Measurements from ENCODE around the gene LMF2. TPM values are rescaled to one million over a fixed set of nuclear protein-coding genes. Genes with fewer than 3 reads are reported as not detected.
"Not testable (repeated sequence)": the region's sequence is repeated elsewhere in the genome, so short reads cannot be mapped to it uniquely, and the experiment has no call there.

Gene LMF2
- polyA plus RNA-seq, 3 donors: 15.0 to 145 (median 16.6) TPM

GRCh38 chr22:50544078-50544745, 36.7 kb upstream of the LMF2 start:
- peak overlapping the region; percentile 73 for H3K9ac ChIP-seq (ENCODE audit: insufficient read depth, low read length, poor library complexity, severe bottlenecking)
- 3% methylated on average over 46 of the region's 52 CpGs for WGBS (ENCODE audit: insufficient coverage)
- DNase-seq: peak; percentile 86 to 89 (median 86)
- peaks cover 13% of the 10 kb centered on the region for H3K79me2 ChIP-seq (ENCODE audit: insufficient read depth, low read length)
- peak overlapping the region; percentile 18 to 73 (median 34) for H3K4me3 ChIP-seq (replicated peaks in 1 of 3; ENCODE audit: low read depth in 2 of 3, low read length in 3 of 3)
- H3K4me1 Mint-ChIP-seq: peaks cover 66% of the 10 kb centered on the region
- H3K36me3 ChIP-seq (replicated peaks in 1 of 2; ENCODE audit: control insufficient read depth in 1 of 2, insufficient read depth in 2 of 2, low read length in 2 of 2): no peaks in the 10 kb centered on the region
- H3K36me3 Mint-ChIP-seq: peaks cover 2 to 5% of the 10 kb centered on the region in 2 donors
- no peaks in the 10 kb centered on the region for H3K9me3 ChIP-seq (replicated peaks in 1 of 2; ENCODE audit: control insufficient read depth in 1 of 2, insufficient read depth in 1 of 2, low read length in 2 of 2)
- H3K27ac ChIP-seq (ENCODE audit: low read depth in 1 of 2, low read length in 2 of 2): peak overlapping the region; percentile 99 to 100
- TF ChIP-seq, protein P1, sequence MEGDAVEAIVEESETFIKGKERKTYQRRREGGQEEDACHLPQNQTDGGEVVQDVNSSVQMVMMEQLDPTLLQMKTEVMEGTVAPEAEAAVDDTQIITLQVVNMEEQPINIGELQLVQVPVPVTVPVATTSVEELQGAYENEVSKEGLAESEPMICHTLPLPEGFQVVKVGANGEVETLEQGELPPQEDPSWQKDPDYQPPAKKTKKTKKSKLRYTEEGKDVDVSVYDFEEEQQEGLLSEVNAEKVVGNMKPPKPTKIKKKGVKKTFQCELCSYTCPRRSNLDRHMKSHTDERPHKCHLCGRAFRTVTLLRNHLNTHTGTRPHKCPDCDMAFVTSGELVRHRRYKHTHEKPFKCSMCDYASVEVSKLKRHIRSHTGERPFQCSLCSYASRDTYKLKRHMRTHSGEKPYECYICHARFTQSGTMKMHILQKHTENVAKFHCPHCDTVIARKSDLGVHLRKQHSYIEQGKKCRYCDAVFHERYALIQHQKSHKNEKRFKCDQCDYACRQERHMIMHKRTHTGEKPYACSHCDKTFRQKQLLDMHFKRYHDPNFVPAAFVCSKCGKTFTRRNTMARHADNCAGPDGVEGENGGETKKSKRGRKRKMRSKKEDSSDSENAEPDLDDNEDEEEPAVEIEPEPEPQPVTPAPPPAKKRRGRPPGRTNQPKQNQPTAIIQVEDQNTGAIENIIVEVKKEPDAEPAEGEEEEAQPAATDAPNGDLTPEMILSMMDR (IDR thresholded peaks at IDR 0.05): peak; percentile 76
- no peaks in the 10 kb centered on the region for H3K27me3 ChIP-seq (ENCODE audit: control insufficient read depth in 2 of 2, insufficient read depth in 2 of 2, low read length in 2 of 2)
- peak overlapping the region; percentile 61 for H2AFZ ChIP-seq (ENCODE audit: insufficient read depth, low read depth, low read length, poor library complexity, severe bottlenecking)
- no peaks in the 10 kb centered on the region for H4K20me1 ChIP-seq (ENCODE audit: insufficient read depth, low read length)
- H3K4me1 ChIP-seq (ENCODE audit: control insufficient read depth in 1 of 2, insufficient read depth in 2 of 2, low read length in 2 of 2): peaks cover 78 to 96% of the 10 kb centered on the region in 2 donors
- H3K4me2 ChIP-seq (replicated peaks; ENCODE audit: extremely low read depth, low read length, poor library complexity, severe bottlenecking): peak overlapping the region; percentile 81
- H3K27me3 Mint-ChIP-seq (ENCODE audit: low read depth in 3 of 3): peaks cover 1 to 20% (median 3%) of the 10 kb centered on the region in 3 donors
- peak overlapping the region; percentile 72 to 79 for H3K4me3 Mint-ChIP-seq
- peaks cover 0 to 3% (median 0%) of the 10 kb centered on the region in 7 donors for H3K9me3 Mint-ChIP-seq
- intact Hi-C loops (cut with micrococcal nuclease): loop anchor here (2.0 kb wide), 2 partner anchors 17 to 19 kb away; partner anchors contain the start of gene SYCE3 (in 1 of the 2)
- peak overlapping the region; percentile 97 to 100 (median 99) for H3K27ac Mint-ChIP-seq

- no peaks in the 10 kb centered on the region for H4K20me1 ChIP-seq (ENCODE audit: insufficient read depth, low read length)
- peak overlapping the region; percentile 92 for H3K9ac ChIP-seq (ENCODE audit: insufficient read depth, low read length, poor library complexity, severe bottlenecking)
- H3K36me3 ChIP-seq (replicated peaks in 1 of 2; ENCODE audit: control insufficient read depth in 1 of 2, insufficient read depth in 2 of 2, low read length in 2 of 2): no peaks in the 10 kb centered on the region
- H3K36me3 Mint-ChIP-seq: peaks cover 7 to 9% of the 10 kb centered on the region in 2 donors
- H3K4me2 ChIP-seq (replicated peaks; ENCODE audit: extremely low read depth, low read length, poor library complexity, severe bottlenecking): peak overlapping the region; percentile 52
- intact Hi-C loops (cut with micrococcal nuclease): loop anchor here (1.0 kb wide), 2 partner anchors 12 to 13 kb away; partner anchors contain the start of gene TYMP (in 1 of the 2)
- peak; percentile 96 to 98 (median 98) for DNase-seq
- peak overlapping the region; percentile 97 to 100 (median 99) for H3K27ac Mint-ChIP-seq
- peaks cover 0 to 10% (median 3%) of the 10 kb centered on the region in 3 donors for H3K27me3 Mint-ChIP-seq (ENCODE audit: low read depth in 3 of 3)
- H3K27ac ChIP-seq (ENCODE audit: low read depth in 1 of 2, low read length in 2 of 2): peak overlapping the region; percentile 99 to 100
- peaks cover 9% of the 10 kb centered on the region for H3K79me2 ChIP-seq (ENCODE audit: insufficient read depth, low read length)
- H3K27me3 ChIP-seq (ENCODE audit: control insufficient read depth in 2 of 2, insufficient read depth in 2 of 2, low read length in 2 of 2): no peaks in the 10 kb centered on the region
- H3K9me3 Mint-ChIP-seq: peaks cover 0 to 2% (median 0%) of the 10 kb centered on the region in 7 donors
- H3K4me1 ChIP-seq (ENCODE audit: control insufficient read depth in 1 of 2, insufficient read depth in 2 of 2, low read length in 2 of 2): peaks cover 87 to 96% of the 10 kb centered on the region in 2 donors
- peak overlapping the region; percentile 80 to 82 for H3K4me3 Mint-ChIP-seq
- peak overlapping the region in 2 of 3 experiments; percentile 28 to 62 for H3K4me3 ChIP-seq (replicated peaks in 1 of 3; ENCODE audit: low read depth in 2 of 3, low read length in 3 of 3)
- peaks cover 74% of the 10 kb centered on the region for H3K4me1 Mint-ChIP-seq
- H3K9me3 ChIP-seq (replicated peaks in 1 of 2; ENCODE audit: control insufficient read depth in 1 of 2, insufficient read depth in 1 of 2, low read length in 2 of 2): no peaks in the 10 kb centered on the region
- 4% methylated on average over 14 of the region's 19 CpGs for WGBS (ENCODE audit: insufficient coverage)
- no peak overlapping the region for H2AFZ ChIP-seq (ENCODE audit: insufficient read depth, low read depth, low read length, poor library complexity, severe bottlenecking)
- TF ChIP-seq, protein P1 (IDR thresholded peaks at IDR 0.05): peak; percentile 23
Measured at GRCh38 chr22:50542416-50542927, 35.0 kb upstream of the LMF2 start.

- H3K9ac ChIP-seq (ENCODE audit: insufficient read depth, low read length, poor library complexity, severe bottlenecking): peak overlapping the region; percentile 92
- peak overlapping the region; percentile 26 to 62 (median 28) for H3K4me3 ChIP-seq (replicated peaks in 1 of 3; ENCODE audit: low read depth in 2 of 3, low read length in 3 of 3)
- H2AFZ ChIP-seq (ENCODE audit: insufficient read depth, low read depth, low read length, poor library complexity, severe bottlenecking); H4K20me1 ChIP-seq (ENCODE audit: insufficient read depth, low read length); H3K9me3 Mint-ChIP-seq; H3K27me3 Mint-ChIP-seq (ENCODE audit: low read depth in 3 of 3); H3K36me3 ChIP-seq (replicated peaks in 1 of 2; ENCODE audit: control insufficient read depth in 1 of 2, insufficient read depth in 2 of 2, low read length in 2 of 2); H3K27me3 ChIP-seq (ENCODE audit: control insufficient read depth in 2 of 2, insufficient read depth in 2 of 2, low read length in 2 of 2); H3K36me3 Mint-ChIP-seq; H3K9me3 ChIP-seq (replicated peaks in 1 of 2; ENCODE audit: control insufficient read depth in 1 of 2, insufficient read depth in 1 of 2, low read length in 2 of 2): not testable (repeated sequence)
- DNase-seq: peak; percentile 93 to 97 (median 96)
- peaks cover 95 to 96% of the 10 kb centered on the region in 2 donors for H3K4me1 ChIP-seq (ENCODE audit: control insufficient read depth in 1 of 2, insufficient read depth in 2 of 2, low read length in 2 of 2)
- peaks cover 16% of the 10 kb centered on the region for H3K79me2 ChIP-seq (ENCODE audit: insufficient read depth, low read length)
- H3K4me2 ChIP-seq (replicated peaks; ENCODE audit: extremely low read depth, low read length, poor library complexity, severe bottlenecking): peak overlapping the region; percentile 52
- Mint-ChIP-seq H3K27ac (peak overlapping the region; percentile 97 to 100 (median 99)), H3K4me1 (peaks cover 80% of the 10 kb centered on the region), H3K4me3 (peak overlapping the region; percentile 80 to 82)
- 40% methylated on average over 1 of the region's 5 CpGs for WGBS (ENCODE audit: insufficient coverage)
- intact Hi-C loops (cut with micrococcal nuclease): loop anchor here (1.0 kb wide), 2 partner anchors 11 to 12 kb away; partner anchors contain the start of gene TYMP (in 1 of the 2)
- peak overlapping the region; percentile 99 to 100 for H3K27ac ChIP-seq (ENCODE audit: low read depth in 1 of 2, low read length in 2 of 2)
Measured at GRCh38 chr22:50541667-50542026, 34.1 kb upstream of the LMF2 start.
